Stimulated activated CD8-positive, alpha-beta memory T cell treated with anti-CD3 and anti-CD28 coated beads, Interleukin-15, amount 100 ng/mL, for 1 hour (primary cell): Measurements from ENCODE around the gene C1QTNF6.
A peak's percentile ranks its signal among the peaks of the same experiment; 100 is the strongest.
"Not testable (repeated sequence)": the region's sequence is repeated elsewhere in the genome, so short reads cannot be mapped to it uniquely, and the experiment has no call there.

ENCODE experiments used
- DNase-seq: peaks from one replicate; pipeline ENCODE4 v3.0.0-alpha.2; 2020; ENCODE audit warnings: low read depth

C1QTNF6 gene

DNA sequence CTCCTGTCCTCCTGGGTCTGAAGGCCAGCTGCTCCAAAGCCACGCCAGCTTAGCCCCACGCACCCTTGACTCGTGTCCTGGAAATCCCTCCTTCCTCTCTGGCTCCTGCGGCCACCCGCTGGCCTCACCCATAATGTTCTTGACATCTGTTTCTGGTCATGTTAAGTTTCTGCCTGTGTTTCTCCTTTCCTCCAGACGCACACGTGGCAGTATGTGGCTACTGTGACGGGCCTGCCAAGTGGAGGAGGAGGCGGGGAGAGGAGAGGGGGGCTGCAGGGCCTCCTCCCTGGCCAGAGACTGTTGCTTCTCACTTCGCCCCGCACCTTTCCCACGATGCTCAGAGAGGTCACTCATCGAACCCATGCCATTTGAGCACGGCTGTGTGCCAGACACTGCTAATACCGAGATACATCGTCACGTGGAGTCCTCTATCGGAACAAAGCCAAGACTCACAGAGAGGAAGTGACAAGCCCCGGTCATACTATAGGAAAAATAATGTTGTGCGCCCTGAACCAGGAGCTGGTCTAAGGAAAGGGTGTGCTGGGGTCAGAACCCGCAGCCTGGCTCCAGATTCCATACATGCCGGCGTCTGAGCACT, 11.5 kb downstream of the C1QTNF6 start:
- DNase-seq = no peak

DNA sequence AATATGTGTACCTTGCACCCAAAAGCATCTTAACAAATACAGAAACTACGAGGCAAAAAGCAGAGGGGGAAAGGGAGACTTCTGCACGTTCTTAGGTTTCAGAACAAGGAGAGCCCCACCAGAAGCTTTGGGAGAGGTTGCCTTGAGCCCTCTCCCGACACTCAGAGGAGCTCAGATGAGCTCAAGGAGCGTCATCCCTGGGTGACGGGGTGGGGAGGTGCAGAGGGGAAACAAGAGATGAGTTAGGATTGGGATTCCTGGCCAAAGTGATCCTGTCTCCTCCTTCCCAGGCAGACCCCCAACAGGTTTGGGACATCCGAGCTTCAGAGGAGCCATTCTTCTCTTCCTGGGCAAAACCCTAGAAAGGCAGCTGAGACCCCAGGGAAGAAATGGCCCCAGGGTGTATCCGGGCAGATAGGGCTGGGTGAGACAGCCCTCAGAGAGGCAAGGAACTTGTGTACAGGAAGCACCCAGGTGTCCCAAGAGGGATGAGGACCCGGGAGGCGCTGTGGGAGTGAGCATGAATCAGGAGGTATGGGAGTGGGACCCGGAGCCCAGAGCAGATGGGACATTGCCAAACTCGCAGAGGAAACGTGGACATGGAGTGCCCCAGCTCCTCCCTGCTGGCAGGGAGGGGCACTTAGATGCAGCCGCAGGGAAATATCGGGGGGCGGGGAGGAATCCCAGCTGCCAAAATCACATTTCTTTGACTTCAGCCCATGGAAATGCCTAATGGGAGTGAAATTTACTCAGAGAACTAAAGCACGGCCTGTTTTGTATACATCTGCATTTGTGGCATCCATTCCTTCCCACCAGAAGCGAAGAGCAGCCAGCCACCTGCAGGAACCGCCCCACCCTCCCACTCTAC, 12.4 kb downstream of the C1QTNF6 start:
- no peak for DNase-seq

DNA sequence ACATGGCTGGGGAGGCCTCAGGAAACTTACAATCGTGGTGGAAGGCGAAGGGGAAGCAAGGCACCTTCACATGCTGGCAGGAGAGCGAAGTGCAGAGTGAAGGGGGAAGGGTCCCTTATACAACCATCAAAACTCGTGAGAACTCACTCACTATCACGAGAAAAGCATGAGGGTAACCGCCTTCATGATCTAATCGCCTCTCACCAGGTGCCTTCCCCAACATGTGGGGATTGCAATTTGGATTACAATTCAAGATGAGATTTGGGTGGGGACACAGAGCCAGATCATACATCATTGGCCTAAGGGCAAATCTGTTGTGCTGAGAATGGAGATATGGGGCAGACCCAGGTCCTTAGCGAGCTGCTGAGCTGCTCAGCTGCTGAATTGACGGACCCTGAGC, 13.1 kb downstream of the C1QTNF6 start:
- no peak for DNase-seq

DNA sequence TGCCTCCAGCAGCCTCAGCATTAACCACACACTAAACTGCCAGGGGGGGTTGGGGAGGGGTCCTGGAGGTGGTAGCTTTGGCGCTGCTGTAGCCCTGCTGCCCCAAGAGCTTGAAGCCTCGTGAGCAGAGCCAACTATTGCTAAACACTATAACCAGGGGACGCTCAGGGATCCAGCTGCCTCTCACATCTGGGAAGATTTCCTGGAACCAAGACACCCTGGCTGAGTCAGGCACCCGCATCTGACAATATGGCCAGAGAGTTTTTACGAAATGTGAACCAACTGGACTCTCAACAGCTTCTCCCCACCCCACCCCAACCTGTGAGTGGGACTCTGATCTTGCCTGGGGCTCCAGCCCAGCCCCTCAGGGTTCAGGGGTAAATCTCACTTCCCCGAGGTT, 14.3 kb downstream of the C1QTNF6 start:
- no peak for DNase-seq

DNA sequence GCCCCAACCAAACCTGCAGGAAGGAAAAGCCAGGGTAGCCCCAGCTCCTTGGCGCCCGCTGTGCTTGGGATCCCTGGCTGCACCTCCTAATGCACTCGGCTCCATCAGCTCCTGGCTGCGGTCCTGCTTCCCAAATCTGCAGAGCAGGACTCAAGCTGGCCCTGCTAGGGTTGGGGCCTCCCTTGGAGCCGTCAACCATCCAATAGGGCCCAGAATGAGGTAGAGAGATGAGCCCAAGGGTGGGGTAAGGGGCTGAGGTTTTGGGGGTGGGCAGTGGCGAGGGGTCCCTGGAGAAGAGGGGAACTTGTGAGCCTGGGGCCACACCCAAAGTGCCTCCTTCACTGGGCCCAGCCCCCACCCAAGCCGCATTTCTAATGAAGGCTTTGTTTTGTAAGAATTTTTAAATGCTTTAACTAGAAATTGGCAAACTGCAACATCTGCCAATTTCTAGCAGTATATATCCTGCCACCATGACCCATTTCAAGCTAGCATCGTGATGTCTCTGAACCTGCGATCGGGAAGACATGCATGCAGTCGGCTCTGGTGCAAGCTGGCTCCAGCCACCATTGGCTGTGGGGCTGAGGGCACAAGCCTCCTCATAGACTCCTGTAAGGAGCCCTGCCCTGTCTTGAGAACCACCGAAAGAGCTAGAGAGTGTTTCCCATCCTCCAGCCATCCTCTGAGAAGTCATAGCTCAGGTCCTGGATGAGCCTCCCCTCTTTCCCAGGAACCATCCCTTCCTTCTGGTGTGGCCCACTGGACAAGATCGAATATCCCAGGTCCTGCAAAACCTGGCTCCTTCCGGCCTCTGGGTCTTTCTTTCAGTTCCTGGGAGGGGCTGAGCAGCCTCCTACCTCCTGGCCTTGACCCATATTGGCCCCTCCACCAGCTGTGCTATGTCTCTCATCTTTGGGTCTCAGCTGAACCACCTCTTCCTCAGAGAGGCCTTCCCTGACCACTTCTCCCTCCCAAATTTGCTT, 15.5 kb downstream of the C1QTNF6 start:
- DNase-seq = no peak

DNA sequence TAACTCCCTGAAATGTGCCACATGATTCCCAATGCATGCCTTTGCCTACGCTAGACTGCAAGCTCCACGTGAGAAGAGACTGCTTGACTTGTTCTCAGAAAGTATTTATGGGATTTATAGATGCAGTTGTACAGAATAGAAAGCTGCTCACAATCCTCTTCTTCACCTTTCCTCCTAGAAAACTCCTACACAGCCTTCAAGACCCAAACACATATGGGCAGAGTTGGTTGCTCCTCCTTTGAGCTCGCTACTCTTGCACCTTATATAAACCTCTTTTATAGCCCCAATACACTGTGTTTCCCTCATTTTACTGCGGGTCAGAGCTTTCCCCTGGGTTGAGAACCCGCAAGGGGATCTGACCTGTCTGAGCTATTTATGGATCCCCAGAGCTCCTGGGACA, 16.4 kb downstream of the C1QTNF6 start:
- no peak for DNase-seq

DNA sequence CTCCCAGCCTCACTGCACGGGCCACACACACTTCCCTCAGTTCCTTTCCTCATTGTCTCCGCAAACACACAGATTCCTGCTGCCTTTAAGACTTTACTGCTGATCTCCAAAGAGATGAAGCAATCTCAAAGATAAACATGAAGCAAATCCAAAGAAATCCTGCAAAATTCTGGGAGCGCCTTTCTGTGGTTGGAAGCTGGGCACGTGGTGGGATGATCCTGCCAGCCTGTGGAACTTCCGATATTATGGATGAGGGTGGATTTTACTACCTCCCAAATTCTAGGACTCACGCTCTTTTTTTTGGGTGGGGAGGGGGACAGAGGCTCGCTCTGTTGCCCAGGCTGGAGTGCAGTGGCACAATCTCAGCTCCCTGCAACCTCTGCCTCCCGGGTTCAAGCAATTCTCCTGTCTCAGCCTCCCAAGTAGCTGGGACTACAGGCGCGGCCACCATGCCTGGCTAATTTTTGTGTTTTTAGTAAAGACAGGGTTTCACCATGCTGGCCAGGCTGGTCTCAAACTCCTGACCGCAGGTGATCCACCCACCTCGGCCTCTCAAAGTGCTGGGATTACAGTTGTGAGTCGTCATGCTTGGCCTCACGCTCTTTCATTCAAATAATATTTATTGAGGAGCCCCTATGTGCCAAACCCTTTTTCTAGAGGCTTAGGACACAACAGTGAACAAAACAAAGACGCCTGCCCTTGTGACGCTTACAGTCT, 17.2 kb downstream of the C1QTNF6 start:
- not testable (repeated sequence) for DNase-seq

DNA sequence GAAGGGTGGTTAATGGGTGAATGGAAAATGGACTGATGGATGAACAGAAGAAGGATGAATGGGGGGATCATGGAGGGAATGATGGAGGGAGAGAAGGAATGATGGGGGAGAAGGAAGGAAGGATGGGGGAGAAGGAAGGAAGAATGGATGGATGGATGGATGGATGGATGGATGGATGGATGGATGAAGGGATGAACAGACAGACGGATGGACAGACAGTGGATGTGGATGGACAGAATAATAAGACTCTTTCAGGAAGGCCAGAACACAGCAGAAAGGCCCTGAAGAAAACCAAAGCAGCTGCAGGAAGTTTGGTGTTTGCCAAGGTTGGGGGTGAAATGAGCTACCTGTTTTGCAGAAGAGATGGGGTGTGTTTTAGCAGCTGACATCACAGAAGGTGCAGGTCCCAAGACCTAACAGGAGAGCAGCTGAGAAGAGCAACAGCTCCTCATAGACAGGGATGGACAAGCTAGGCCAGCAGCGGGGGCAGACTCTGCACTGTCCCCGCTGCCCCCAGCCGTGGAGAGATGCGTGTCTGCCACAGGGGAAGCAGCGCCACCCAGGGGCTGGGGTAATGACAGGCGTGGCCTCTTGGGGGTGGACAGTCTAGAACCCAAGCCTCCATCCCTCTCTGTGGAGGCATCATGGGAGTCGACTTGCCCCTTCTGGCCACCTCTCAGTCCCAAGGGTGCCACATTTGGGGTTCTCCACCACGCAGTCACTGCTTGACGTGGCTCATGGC, 17.9 kb downstream of the C1QTNF6 start:
- DNase-seq = no peak

DNA sequence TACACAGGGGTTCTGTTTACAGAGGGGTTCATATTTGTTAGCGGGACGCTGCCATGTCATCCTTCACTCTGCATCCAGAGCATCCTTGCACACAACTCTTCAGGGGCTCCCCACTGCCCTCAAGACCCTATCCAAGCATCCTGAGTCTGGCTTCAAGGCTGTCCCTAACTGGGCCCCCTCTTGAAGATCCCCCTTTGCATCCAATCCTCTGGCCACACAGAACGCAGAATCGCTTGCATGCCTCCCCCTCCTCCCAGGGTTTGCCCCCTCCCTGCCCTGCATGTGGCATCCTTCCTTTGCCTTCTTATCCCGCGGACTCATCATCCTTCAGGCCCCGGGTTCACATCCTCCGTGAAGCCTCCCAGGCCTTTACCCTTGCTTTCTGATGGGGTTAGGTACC, 18.6 kb downstream of the C1QTNF6 start:
- no peak for DNase-seq

DNA sequence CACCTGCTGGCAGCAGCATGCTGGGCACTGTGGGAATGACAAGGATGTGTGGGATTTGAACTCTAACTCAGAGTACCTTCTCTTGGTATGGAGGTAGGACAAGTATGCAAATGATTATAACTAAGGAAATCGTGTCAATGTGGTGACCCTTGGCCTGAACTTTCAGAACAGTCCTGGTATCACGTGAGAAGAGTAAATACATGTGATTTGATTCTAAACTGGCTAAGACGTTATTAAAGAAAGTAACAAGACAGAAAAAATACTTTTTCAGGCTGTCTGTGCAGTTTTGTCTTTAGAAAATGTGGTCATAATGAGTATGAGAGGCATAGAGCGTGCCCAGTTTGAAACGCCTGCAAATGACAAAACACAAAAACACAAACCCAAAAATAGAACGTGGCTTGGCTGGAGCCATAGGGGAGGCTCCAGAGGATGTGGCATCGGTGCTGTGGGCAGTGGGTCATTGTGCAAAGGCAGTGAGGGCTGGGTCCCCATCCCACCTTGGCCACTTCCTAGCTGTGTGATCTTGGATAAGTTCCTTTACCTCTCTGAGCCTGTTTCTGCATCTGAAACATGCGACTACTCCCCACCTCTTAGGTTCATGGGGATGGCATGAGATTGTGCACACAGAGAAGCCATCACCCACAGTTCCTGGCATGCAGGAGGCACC, 19.9 kb downstream of the C1QTNF6 start:
- DNase-seq = no peak

DNA sequence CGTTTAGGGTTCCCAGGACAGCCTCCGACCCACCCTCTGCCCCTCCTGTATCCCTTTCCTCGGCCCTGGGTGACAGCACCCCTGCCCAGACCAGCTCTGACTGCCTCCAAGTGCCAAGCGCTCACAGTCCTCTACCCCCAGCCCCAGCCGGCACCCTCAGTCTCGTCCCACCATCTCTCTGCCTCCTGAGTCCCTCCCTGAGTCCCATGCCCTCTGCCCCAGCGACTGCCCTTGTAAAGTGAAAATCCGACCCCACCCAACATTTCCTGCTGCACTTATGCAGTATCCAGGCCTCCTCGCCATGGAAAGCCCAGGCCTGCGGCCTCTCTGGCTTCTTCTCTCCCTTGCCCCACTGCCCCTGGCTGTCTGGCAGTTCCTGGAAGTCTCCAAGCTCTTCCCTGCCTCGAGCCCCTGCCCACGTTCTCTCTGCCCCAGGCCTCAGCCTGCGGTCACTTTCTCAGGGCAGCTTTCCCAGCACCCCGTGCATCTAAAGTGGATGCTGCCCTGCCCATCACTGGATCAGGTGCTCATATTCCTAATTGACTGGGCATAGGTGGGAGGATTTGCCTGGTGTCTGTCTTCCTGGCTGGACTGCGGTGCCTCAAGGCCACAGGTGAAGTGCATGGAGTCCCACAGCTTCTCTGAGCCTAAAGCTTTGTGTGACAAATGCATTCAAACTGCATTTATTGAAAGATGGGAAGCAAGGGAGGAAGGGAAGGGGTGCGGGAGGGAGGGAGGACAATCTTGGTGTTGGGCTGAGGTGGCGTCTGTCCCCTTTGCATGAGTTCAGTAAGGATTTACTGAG, 20.7 kb downstream of the C1QTNF6 start:
- DNase-seq = no peak

DNA sequence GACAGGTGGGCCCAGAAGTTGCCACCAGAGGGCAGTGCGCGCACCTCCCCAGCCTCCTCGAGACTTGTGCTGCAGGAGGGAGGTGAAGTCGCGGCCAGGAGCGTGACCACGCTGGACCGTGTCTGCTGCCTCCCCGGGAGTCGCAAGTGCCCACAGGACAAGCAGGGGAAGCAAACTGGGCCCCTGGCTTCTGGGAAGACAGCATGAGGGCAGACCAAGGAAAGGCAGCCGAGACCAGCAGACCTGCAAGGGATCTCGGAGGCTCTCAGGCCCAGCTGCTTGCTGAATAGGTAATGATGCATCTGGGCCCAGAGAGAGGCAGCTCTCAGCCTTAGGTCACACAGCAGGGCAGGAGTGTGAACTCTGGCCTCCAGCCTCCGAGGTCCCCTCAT, 21.4 kb downstream of the C1QTNF6 start:
- DNase-seq = peak; percentile 78

DNA sequence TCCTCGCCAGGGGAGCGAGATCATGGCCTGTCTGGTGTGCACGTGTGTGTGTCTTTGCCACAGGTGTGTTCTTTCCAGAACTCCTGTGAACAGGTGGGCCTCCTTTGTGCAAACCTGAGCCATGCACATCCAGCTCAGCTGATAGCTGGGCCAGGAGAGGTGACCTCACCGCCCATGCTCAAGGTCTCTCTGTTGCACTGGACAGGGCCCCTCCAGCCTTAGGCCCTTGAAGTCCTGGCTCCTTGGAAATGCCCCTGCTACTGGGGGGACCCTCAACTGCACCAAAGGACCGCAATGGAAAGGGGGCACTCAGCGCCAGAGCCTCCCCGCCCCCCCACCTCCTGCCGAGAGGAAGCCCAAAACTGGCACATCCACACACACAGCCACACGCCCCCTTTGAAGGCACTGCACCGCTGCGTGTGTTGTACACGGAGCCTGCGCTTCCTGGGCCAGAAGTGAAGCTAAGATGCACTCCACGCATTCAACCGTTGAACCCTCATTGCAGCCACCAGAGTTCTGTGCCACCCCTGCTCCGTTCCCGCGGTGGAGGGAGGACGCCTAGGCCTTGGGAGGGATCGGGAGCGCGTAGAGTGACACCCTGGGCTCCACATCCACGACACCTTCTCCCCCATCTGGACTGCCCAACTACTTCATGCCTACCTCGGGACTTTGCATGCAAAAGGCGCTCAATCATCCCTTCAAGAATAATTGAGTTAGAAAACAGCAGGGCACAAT, 21.9 kb downstream of the C1QTNF6 start:
- no peak for DNase-seq

DNA sequence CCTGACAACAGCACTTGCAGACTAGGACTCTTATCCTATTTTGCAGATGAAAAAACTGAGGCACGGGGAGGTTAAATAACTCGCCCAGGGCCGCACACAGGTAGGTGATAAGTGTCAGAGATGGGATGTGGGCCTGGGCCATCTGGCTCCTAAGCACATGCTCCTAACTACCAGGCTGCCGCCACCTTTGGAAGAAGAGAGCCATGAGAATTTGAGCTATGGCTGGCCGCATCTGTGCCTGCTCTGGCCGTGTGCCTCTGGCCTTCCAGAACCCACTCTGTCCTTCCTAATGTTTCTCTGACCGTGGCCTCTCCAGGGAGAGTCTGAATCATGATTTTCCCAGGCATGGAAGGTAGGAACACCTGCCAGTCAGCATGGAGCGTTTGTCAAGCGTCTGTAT, 23.0 kb downstream of the C1QTNF6 start:
- DNase-seq = no peak

DNA sequence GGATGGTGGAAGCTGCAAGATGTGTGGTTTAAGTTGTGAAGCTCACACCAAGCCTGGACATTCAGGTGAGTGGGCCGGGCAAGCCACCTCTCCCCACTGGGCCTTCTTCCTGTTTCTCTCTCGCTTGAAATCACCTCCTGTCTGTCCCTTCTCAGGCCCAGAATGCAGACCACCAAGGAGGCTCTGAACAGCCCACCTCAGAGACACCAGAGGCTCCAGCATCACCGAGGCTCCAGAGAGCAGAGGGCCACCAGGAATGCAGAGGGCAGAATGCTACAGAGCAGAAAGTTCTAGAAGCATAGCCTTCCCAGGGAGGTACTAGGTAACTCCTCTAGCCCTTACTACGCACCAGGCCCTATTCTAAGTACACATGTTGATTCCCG, 23.6 kb downstream of the C1QTNF6 start:
- no peak for DNase-seq

DNA sequence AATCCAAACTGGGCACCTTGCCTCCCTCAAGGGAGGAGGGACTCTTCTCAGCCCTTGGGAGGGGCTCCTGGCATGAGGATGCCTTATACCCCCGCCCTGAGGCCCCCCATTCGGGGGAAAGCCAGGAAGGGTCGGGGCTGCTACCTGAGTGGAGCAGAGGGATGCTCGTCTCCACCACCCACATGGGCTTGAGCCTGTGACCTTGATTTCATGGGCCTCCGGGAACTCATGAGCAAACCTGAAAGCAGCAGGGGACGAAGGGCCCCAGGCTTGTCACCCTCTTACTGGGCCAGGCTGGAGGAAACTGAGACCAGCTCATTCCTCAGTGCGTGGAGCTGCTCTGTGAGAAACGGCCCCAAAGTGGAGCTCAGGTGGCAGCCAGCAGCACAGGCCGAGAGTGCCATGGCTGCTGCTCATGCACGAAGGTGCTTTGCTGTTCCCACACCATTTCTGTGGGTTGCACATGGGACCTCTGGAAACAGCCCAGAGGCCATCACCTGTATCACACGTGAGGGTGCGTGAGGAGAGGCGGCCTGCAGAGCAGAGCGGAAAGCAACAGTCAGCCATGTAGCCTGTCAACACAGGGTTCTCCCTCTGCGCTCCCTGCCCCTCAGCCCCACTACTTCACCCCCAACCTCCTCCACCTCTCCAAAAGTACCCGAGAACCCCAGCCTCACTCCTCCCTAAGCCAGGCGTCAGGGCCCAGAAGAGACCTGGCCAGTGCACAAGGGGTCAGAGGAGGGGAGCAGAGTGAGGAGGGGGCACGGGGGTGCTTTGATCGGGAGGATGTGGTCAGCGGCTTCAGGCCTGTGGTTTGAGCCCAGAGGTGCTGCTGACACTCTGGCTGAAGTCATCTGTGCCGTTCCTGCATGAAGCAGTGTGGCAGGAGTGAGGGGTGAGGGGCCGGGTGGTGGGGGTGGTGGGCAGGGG, 24.2 kb downstream of the C1QTNF6 start:
- DNase-seq = no peak

DNA sequence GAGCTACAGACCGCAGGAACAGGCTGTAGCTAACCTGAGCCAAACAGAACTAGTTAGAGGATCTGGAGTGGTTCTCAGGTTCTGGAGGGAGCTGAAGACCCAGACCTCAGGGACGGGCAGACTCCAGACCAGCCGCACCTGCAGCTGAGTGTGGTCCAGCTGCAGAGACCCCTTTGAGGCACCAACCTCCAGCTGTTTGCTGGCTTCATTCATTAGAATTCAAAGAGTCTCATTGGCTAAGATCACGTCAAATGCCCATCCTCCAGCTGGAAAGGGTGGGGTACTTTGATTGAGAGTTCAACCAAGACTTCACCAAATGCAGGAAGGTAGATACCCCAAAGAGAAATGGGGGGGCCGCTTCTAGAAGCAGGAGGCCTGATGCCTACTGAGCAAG, 25.0 kb downstream of the C1QTNF6 start:
- DNase-seq = no peak
